ENCODE results near the gene CXADR.

DNA sequence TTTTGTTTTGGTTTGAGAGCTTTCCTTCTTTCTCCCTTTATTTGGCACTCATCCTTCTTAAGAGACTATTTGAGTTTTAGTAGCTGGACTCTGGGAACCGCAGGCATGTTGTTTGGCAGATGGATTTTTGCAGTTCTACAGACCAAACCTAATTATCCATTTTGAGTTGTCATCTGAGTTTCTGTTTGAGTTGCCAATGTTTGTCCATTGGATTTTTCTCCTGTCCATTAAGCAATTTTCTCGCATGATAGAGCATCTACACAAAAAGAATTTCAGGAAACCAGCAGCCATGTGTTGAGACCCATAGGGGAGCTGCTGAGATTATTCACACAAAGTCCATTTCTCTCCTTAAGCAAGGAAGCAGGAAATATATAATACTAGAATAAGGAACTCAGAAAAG, 17.2 kb upstream of the CXADR start:
- TF ChIP-seq, protein P1, sequence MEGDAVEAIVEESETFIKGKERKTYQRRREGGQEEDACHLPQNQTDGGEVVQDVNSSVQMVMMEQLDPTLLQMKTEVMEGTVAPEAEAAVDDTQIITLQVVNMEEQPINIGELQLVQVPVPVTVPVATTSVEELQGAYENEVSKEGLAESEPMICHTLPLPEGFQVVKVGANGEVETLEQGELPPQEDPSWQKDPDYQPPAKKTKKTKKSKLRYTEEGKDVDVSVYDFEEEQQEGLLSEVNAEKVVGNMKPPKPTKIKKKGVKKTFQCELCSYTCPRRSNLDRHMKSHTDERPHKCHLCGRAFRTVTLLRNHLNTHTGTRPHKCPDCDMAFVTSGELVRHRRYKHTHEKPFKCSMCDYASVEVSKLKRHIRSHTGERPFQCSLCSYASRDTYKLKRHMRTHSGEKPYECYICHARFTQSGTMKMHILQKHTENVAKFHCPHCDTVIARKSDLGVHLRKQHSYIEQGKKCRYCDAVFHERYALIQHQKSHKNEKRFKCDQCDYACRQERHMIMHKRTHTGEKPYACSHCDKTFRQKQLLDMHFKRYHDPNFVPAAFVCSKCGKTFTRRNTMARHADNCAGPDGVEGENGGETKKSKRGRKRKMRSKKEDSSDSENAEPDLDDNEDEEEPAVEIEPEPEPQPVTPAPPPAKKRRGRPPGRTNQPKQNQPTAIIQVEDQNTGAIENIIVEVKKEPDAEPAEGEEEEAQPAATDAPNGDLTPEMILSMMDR (IDR thresholded peaks at IDR 0.05; ENCODE audit: insufficient read depth, low read length): no peak
- no peak for TF ChIP-seq GABPA (IDR thresholded peaks at IDR 0.05; ENCODE audit: low read depth)

Data from HL-60 (cell line).